IMR-90 (cell line): ENCODE measurements around the gene NEURL1B.

Experiments
- FOS ChIP-seq: fragments of 150-350 bp; IDR thresholded peaks from 2 replicates; pipeline ENCODE4 v1.6.1; 2016; ENCODE audit warnings: low read depth, low read length
- RAD21 ChIP-seq: IDR thresholded peaks from 2 replicates; pipeline ENCODE4 v1.6.1; 2012; ENCODE audit warnings: low read length, improper control_type of control experiment
- TF ChIP-seq, protein P1 (sequence below): conservative IDR thresholded peaks from 2 replicates; pipeline ENCODE4 v1.5.1; 2012; ENCODE audit warnings: mild to moderate bottlenecking, low read depth, low read length, improper control_type of control experiment

DNA sequence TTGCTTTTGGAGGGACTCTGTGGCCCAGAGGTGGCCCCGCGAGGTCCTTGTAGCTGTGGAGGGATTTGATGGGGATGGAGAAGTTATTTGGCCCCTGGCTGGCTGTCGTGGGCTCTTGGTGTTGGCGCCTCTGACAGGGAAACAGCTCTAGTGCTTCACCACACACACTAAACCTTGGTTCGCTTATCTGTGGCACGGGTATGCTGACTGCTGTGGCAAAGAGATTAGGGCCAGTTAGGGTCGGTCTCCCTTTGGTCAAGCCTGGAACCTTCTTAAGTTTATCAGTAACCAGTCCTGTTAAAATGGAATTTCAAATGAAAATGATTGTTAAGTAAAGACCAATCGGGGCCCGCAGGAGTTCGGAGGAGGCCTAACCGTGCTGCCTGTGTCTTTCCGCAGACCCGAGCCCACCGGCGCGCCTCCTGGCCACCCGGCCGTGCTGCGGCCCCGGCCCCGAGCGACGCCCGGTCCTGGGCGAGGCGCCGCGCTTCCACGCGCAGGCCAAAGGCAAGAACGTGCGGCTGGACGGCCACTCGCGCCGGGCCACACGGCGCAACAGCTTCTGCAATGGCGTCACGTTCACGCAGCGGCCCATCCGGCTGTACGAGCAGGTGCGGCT lies 28.4 kb downstream of the NEURL1B start:
- TF ChIP-seq, protein P1, sequence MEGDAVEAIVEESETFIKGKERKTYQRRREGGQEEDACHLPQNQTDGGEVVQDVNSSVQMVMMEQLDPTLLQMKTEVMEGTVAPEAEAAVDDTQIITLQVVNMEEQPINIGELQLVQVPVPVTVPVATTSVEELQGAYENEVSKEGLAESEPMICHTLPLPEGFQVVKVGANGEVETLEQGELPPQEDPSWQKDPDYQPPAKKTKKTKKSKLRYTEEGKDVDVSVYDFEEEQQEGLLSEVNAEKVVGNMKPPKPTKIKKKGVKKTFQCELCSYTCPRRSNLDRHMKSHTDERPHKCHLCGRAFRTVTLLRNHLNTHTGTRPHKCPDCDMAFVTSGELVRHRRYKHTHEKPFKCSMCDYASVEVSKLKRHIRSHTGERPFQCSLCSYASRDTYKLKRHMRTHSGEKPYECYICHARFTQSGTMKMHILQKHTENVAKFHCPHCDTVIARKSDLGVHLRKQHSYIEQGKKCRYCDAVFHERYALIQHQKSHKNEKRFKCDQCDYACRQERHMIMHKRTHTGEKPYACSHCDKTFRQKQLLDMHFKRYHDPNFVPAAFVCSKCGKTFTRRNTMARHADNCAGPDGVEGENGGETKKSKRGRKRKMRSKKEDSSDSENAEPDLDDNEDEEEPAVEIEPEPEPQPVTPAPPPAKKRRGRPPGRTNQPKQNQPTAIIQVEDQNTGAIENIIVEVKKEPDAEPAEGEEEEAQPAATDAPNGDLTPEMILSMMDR = no peak
- TF ChIP-seq FOS (no peak), RAD21 (no peak)
